H1 (cell line): ENCODE results near the gene CTXN1. TPM values are rescaled to one million over a fixed set of nuclear protein-coding genes. Genes with fewer than 3 reads are reported as not detected.

Experiments
- CTCF ChIA-PET: fragments of 300-600 bp; sonication (Branson Sonifier 250); formaldehyde crosslinking; loops from one replicate; lab custom pipeline; 2021; ENCODE audit not compliant: partially characterized antibody; lab: Charles Lee
- POLR2A ChIA-PET: fragments of 300-600 bp; sonication (Branson Sonifier 250); formaldehyde crosslinking; loops from one replicate; lab custom pipeline; 2021; ENCODE audit warnings: inconsistent platforms; ENCODE audit not compliant: partially characterized antibody; lab: Charles Lee
- DNase-seq, 2 experiments: peaks; one replicate each; pipeline versions ENCODE4 v3.0.0 to v3.0.0-alpha.2; 2010 to 2022; ENCODE audit warnings: low spot score in 2 of 2, low read depth in 1 of 2, mixed read lengths in 1 of 2
- FAIRE-seq: peaks from 2 replicates; lab custom pipeline; 2011; peaks lifted over from hg19 to GRCh38; lab: Jason Lieb, UNC
- H2AFZ ChIP-seq: 2 replicates; pipeline ENCODE4 v1.8.1; 2012; ENCODE audit warnings: low read length, inconsistent platforms
- H2AK5ac ChIP-seq: 2 replicates; pipeline ENCODE4 v1.6.1; 2013; ENCODE audit warnings: low read depth, low read length
- H2BK120ac ChIP-seq: replicated peaks from 2 replicates; pipeline ENCODE3; 2013; ENCODE audit warnings: low read depth, low read length, inconsistent platforms
- H2BK12ac ChIP-seq: 2 replicates; pipeline ENCODE4 v1.6.1; 2013; ENCODE audit warnings: low read depth, low read length
- H2BK15ac ChIP-seq: 2 replicates; pipeline ENCODE4 v1.6.1; 2013; ENCODE audit warnings: low read length
- H2BK20ac ChIP-seq: 2 replicates; pipeline ENCODE4 v1.6.1; 2013; ENCODE audit warnings: low read length
- H2BK5ac ChIP-seq: 2 replicates; pipeline ENCODE4 v1.6.1; 2013; ENCODE audit warnings: low read depth, low read length
- H3K14ac ChIP-seq: 2 replicates; pipeline ENCODE4 v1.6.1; 2013; ENCODE audit warnings: inconsistent platforms; ENCODE audit not compliant: insufficient read length
- H3K18ac ChIP-seq: 2 replicates; pipeline ENCODE4 v1.6.1; 2013; ENCODE audit warnings: low read length; ENCODE audit errors: extremely low read depth
- H3K23ac ChIP-seq: 2 replicates; pipeline ENCODE4 v1.6.1; 2013; ENCODE audit warnings: inconsistent platforms; ENCODE audit not compliant: insufficient read length
- H3K23me2 ChIP-seq: 2 replicates; pipeline ENCODE4 v1.6.1; 2013; ENCODE audit warnings: low read depth, low read length
- H3K27ac ChIP-seq: 2 replicates; pipeline ENCODE4 v1.6.1; 2011; ENCODE audit warnings: low read depth, low read length, inconsistent platforms
- H3K27me3 ChIP-seq, 4 experiments: replicated peaks in 1 of 4; 1 replicate in 1 of 4; 2 replicates in 3 of 4; pipeline versions ENCODE4 v1.6.1 to v1.8.1; 2011 to 2013; ENCODE audit warnings: low read length in 3 of 4, mild to moderate bottlenecking in 3 of 4, inconsistent platforms in 2 of 4, mixed read lengths in 2 of 4, moderate library complexity in 1 of 4; ENCODE audit not compliant: control insufficient read depth in 3 of 4, insufficient read depth in 3 of 4; ENCODE audit errors: extremely low read depth in 1 of 4
- H3K36me3 ChIP-seq, 4 experiments: 2 replicates each; pipeline versions ENCODE4 v1.6.1 to v1.8.1; 2011 to 2013; ENCODE audit warnings: mild to moderate bottlenecking in 4 of 4, low read length in 3 of 4, moderate library complexity in 2 of 4, control low read depth in 1 of 4, inconsistent platforms in 1 of 4; ENCODE audit not compliant: insufficient read depth in 4 of 4, control insufficient read depth in 2 of 4
- H3K4ac ChIP-seq: replicated peaks from 2 replicates; pipeline ENCODE3; 2013; ENCODE audit warnings: low read length, low read depth, mixed read lengths, inconsistent platforms; ENCODE audit not compliant: insufficient read length
- H3K4me1 ChIP-seq, 4 experiments: replicated peaks in 1 of 4; 1 replicate in 1 of 4; 2 replicates in 3 of 4; pipeline versions ENCODE4 v1.6.1 to v1.8.1; 2011 to 2013; ENCODE audit warnings: low read length in 3 of 4, inconsistent platforms in 2 of 4, mixed read lengths in 1 of 4; ENCODE audit not compliant: insufficient read depth in 4 of 4, control insufficient read depth in 3 of 4
- H3K4me2 ChIP-seq, 2 experiments: 2 replicates each; pipeline versions ENCODE4 v1.6.1 to v1.8.1; 2011 to 2013; ENCODE audit warnings: low read depth in 2 of 2, low read length in 2 of 2, control low read depth in 1 of 2, inconsistent platforms in 1 of 2, mild to moderate bottlenecking in 1 of 2; ENCODE audit not compliant: insufficient read depth in 1 of 2
- H3K4me3 ChIP-seq, 4 experiments: fragments of 200-600, 300-600 bp in 1 of 4; sonication (generic), shearing (Covaris generic), sonication (Bioruptor Twin) in 1 of 4; 2 replicates each; pipeline versions ENCODE4 v1.5.1 to v1.8.1; 2011 to 2016; ENCODE audit warnings: low read length in 4 of 4, low read depth in 3 of 4, control low read depth in 2 of 4, inconsistent platforms in 2 of 4, mild to moderate bottlenecking in 2 of 4, mixed read lengths in 1 of 4, moderate library complexity in 1 of 4; ENCODE audit not compliant: insufficient read depth in 2 of 4; ENCODE audit errors: extremely low read depth in 1 of 4
- H3K56ac ChIP-seq: replicated peaks from 2 replicates; pipeline ENCODE3; 2013; ENCODE audit warnings: low read depth, mild to moderate bottlenecking, mixed read lengths, low read length, inconsistent platforms; ENCODE audit not compliant: insufficient read length
- H3K79me1 ChIP-seq: 2 replicates; pipeline ENCODE4 v1.6.1; 2013; ENCODE audit warnings: low read depth, low read length, control low read depth
- H3K79me2 ChIP-seq, 2 experiments: 2 replicates each; pipeline versions ENCODE4 v1.6.1 to v1.8.1; 2012 to 2013; ENCODE audit warnings: low read length in 2 of 2, mild to moderate bottlenecking in 2 of 2, inconsistent platforms in 1 of 2; ENCODE audit not compliant: insufficient read depth in 2 of 2, control insufficient read depth in 1 of 2
- H3K9ac ChIP-seq, 4 experiments: replicated peaks in 1 of 4; 1 replicate in 1 of 4; 2 replicates in 3 of 4; pipeline versions ENCODE4 v1.6.1 to v1.8.1; 2011 to 2013; ENCODE audit warnings: low read depth in 3 of 4, low read length in 3 of 4, control low read depth in 2 of 4, mild to moderate bottlenecking in 2 of 4, moderate library complexity in 2 of 4, inconsistent platforms in 1 of 4; ENCODE audit errors: extremely low read depth in 1 of 4
- H3K9me3 ChIP-seq, 2 experiments: 2 replicates each; pipeline versions ENCODE4 v1.6.1 to v1.8.1; 2012 to 2013; ENCODE audit warnings: mild to moderate bottlenecking in 2 of 2, moderate library complexity in 2 of 2, control low read depth in 1 of 2, inconsistent platforms in 1 of 2, low read depth in 1 of 2, low read length in 1 of 2, mixed read lengths in 1 of 2; ENCODE audit not compliant: insufficient read depth in 2 of 2
- H4K20me1 ChIP-seq, 2 experiments: replicated peaks in 1 of 2; 2 replicates each; pipeline versions ENCODE3 to v1.8.1; 2011 to 2013; ENCODE audit warnings: inconsistent platforms in 2 of 2, low read length in 2 of 2, mild to moderate bottlenecking in 1 of 2; ENCODE audit not compliant: insufficient read depth in 2 of 2, control insufficient read depth in 1 of 2
- H4K5ac ChIP-seq: 2 replicates; pipeline ENCODE4 v1.6.1; 2013; ENCODE audit warnings: low read length, low read depth, mixed read lengths, inconsistent platforms; ENCODE audit not compliant: insufficient read length
- H4K8ac ChIP-seq: 2 replicates; pipeline ENCODE4 v1.8.0; 2013; ENCODE audit warnings: mild to moderate bottlenecking, moderate library complexity, low read length, inconsistent platforms; ENCODE audit not compliant: insufficient read depth; ENCODE audit errors: extremely low read depth
- H4K91ac ChIP-seq: replicated peaks from 2 replicates; pipeline ENCODE3; 2013; ENCODE audit warnings: low read length, mixed read lengths, inconsistent platforms; ENCODE audit not compliant: insufficient read length
- ATF2 ChIP-seq: IDR thresholded peaks from 2 replicates; pipeline ENCODE4 v1.6.1; 2012; ENCODE audit warnings: low read length, inconsistent platforms
- ATF3 ChIP-seq: IDR thresholded peaks from 2 replicates; pipeline ENCODE4 v1.6.1; 2011; ENCODE audit warnings: low read depth, mild to moderate bottlenecking, low read length; ENCODE audit not compliant: insufficient read depth
- CREB1 ChIP-seq: IDR thresholded peaks from 2 replicates; pipeline ENCODE4 v1.6.1; 2012; ENCODE audit warnings: inconsistent platforms
- JUND ChIP-seq: IDR thresholded peaks from 2 replicates; pipeline ENCODE4 v1.6.1; 2011; ENCODE audit warnings: mild to moderate bottlenecking, improper control_type of control experiment, low read length
- NANOG ChIP-seq: IDR thresholded peaks from 2 replicates; pipeline ENCODE4 v1.6.1; 2011; ENCODE audit warnings: low read length, low read depth, mild to moderate bottlenecking, inconsistent platforms; ENCODE audit not compliant: insufficient read depth, poor library complexity, severe bottlenecking
- SIX5 ChIP-seq: IDR thresholded peaks from 2 replicates; pipeline ENCODE4 v1.6.1; 2011; ENCODE audit warnings: mild to moderate bottlenecking, low read depth, low read length
- TAF1 ChIP-seq: IDR thresholded peaks from 2 replicates; pipeline ENCODE4 v1.6.1; 2011; ENCODE audit warnings: mild to moderate bottlenecking, low read depth, low read length
- TCF12 ChIP-seq: IDR thresholded peaks from 2 replicates; pipeline ENCODE4 v1.6.1; 2011; ENCODE audit warnings: low read depth, mild to moderate bottlenecking, low read length
- WGBS, 2 experiments: shearing (Covaris generic) in 1 of 2; methylation state at CpG; one replicate each; pipeline versions ENCODE4 v1.1.6 to v1.1.7; 2013 to 2015; ENCODE audit warnings: low lambda C conversion rate in 2 of 2, mixed read lengths in 2 of 2, inconsistent platforms in 1 of 2, low coverage in 1 of 2, missing lambda C conversion rate in 1 of 2; ENCODE audit not compliant: insufficient replicate concordance in 2 of 2, insufficient coverage in 1 of 2, insufficient read length in 1 of 2; ENCODE audit errors: extremely low coverage in 1 of 2, missing lambda C conversion rate in 1 of 2; 5-methylcytosine and 5-hydroxymethylcytosine counted together
- polyA plus RNA-seq, 7 experiments: library from polyadenylated mRNA; depleted of rRNA in 3 of 7; stranded (reverse) in 5 of 7; unstranded in 2 of 7; fragments of >200 nt in 5 of 7; fragments of 200-250 nt in 2 of 7; gene quantifications; 1 replicate in 5 of 7; 2 replicates in 1 of 7; 4 replicates in 1 of 7; pipeline versions ENCODE4 v1.2.1 to v1.2.3, GENCODE V29; 2011 to 2013; ENCODE audit warnings: missing spikeins in 2 of 7, mixed read lengths in 2 of 7
- total RNA-seq: library from RNA; stranded (reverse); fragmentation: NEBNext Ultra II Directional; extraction: Animal tissue kit (Norgen Biotek cat#: 25700); gene quantifications from 2 replicates; pipeline ENCODE4 v1.2.1, GENCODE V29; 2021

Gene CTXN1
- total and polyA plus RNA-seq, 2 of the 8 experiments (the other 6 are each of a cell fraction or from before 2014, with no cell fraction given) = 16.4 to 58.0 TPM

- Histone ChIP-seq H2BK20ac (no peak within 1 kb of the TSS), H2BK120ac (no peak within 1 kb of the TSS), H3K18ac (peak within 1 kb of the TSS; percentile 86), H2BK12ac (0 out of 2 replicates have a peak within 1 kb of the TSS, but pooled peaks have one; percentile 62), H2BK15ac (0 out of 2 replicates have a peak within 1 kb of the TSS, but pooled peaks have one; percentile 48), H3K14ac (no peak within 1 kb of the TSS), H4K8ac (peak within 1 kb of the TSS; percentile 97), H3K36me3 (no peaks in the 10 kb centered on the region; a peak in 2 of 8 replicates), H3K27ac (peak within 1 kb of the TSS; percentile 74; the same call in 1 of the 2 replicates), H3K23me2 (peaks cover 13% of the 10 kb centered on the region), H3K4ac (peak within 1 kb of the TSS; percentile 92), H3K23ac (no peak within 1 kb of the TSS), H3K4me3 (peak within 1 kb of the TSS; percentile 45 to 91 (median 82)), H4K20me1 (peaks cover 3 to 10% of the 10 kb centered on the region in 2 experiments), H4K5ac (peak within 1 kb of the TSS; percentile 97), H3K79me1 (peaks cover 9% of the 10 kb centered on the region), H3K9ac (peak within 1 kb of the TSS; percentile 49 to 64 (median 62)), H3K79me2 (peaks cover 0 to 22% of the 10 kb centered on the region in 2 experiments; a peak in 2 of 4 replicates), H3K56ac (peak within 1 kb of the TSS; percentile 92), H2AK5ac (peak within 1 kb of the TSS; percentile 82; the same call in 1 of the 2 replicates), H3K27me3 (no peaks in the 10 kb centered on the region), H2BK5ac (peak within 1 kb of the TSS; percentile 95), H2AFZ (no peak within 1 kb of the TSS), H3K9me3 (no peaks in the 10 kb centered on the region), H4K91ac (peak within 1 kb of the TSS; percentile 90), H3K4me1 (peaks cover 0 to 13% (median 7%) of the 10 kb centered on the region in 4 experiments; a peak in 5 of 7 replicates), H3K4me2 (peak within 1 kb of the TSS; percentile 90 to 97)
- 2% methylated on average over 69 of the region's 89 CpGs; no CpG with 5 or more reads in 1 of the 2 experiments for WGBS, 2 experiments
- CTCF ChIA-PET = interaction anchor here (0.5 to 4.9 kb wide), 17 partner anchors 11 to 273 kb away, joined by 3 to 14 read pairs (median 4); partner anchors contain the start of genes PRR36 and TGFBR3L
- POLR2A ChIA-PET = interaction anchor here (0.7 to 5.0 kb wide), 13 partner anchors 9 to 46 kb away, joined by 3 to 22 read pairs (median 4); partner anchors contain the start of genes LRRC8E, SNAPC2 and TGFBR3L
- FAIRE-seq (peak; percentile 89), DNase-seq (peak; percentile 100)
- TF ChIP-seq ATF3 = no peak
- no peak for TF ChIP-seq SIX5
- TF ChIP-seq CREB1 = peak; percentile 80
- TF ChIP-seq JUND = peak; percentile 61
- 0 out of 2 replicates have a peak, but pooled peaks have one; percentile 23 for TF ChIP-seq TCF12
- TF ChIP-seq TAF1 = peak; percentile 87
- no peak; the same call in 1 of the 2 replicates for TF ChIP-seq ATF2
- TF ChIP-seq NANOG = no peak
Observed at GRCh38 chr19:7903244-7904073, 22.5 kb downstream of the CTXN1 start, which contains the start of gene MAP2K7. Gene MAP2K7 (plus strand): TSS chr19:7903877. CDS start chr19:7903945, 68 bp downstream.
